ENCODE results near the gene PPP1R12C. TPM values are rescaled to one million over a fixed set of nuclear protein-coding genes. Genes with fewer than 3 reads are reported as not detected.

The PPP1R12C gene
- 79.9 and 87.7 TPM in 2 replicates for total RNA-seq (2021)
- long read RNA-seq, partial matches to known transcripts, result 1 of 3 reads
- long read RNA-seq, other reads (novel, unspliced or antisense), result 2 of 3 reads

DNA sequence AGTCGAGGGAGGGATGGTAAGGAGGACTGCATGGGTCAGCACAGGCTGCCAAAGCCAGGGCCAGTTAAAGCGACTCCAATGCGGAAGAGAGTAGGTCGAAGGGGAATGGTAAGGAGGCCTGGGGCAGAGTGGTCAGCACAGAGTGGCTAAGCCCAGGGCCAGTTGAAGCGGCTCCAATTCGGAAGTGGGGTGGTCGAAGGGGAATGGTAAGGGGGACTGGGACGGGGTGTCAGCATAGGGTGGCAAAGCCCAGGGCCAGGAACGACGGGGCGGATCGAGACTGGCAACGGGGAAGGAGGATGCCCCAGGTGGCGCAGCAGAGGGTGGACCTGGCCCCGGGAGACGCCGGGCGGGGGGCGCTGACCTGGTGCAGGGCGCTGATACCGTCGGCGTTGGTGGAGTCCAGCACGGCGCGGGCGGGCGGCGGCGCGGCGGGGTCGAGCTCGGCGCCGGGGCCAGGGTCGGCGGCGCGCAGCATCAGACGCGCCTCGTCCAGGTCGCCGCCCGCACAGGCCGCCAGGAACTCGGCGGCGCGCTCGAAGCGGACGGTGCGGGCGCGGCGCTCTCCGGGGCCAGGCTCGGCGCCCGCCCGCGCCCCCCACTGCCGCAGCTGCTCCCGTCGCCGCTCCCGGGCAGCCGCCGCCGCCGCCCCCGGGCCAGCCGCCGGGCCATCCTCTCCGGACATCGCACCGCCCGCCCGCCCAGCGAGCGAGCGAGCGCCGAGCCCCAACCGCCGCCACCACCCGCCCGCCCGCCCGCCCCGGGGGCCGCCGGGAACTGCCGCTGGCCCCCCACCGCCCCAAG is at the start of gene PPP1R12C:
Gene PPP1R12C (minus strand): TSS at position 779 of the 804 bp plus-strand sequence. CDS start 94 bp downstream, at position 685.
- Histone ChIP-seq H3K79me1 (ENCODE audit: insufficient read depth, low read depth, low read length, poor library complexity, severe bottlenecking) (peaks cover 5% of the 10 kb centered on the region), H3K23me2 (ENCODE audit: insufficient read length, low read depth, low read length, poor library complexity, severe bottlenecking) (peaks cover 15% of the 10 kb centered on the region), H3K4me1 (ENCODE audit: insufficient read depth, low read length) (no peaks in the 10 kb centered on the region), H2AFZ (ENCODE audit: low read length) (peak within 1 kb of the TSS; percentile 62), H2BK12ac (ENCODE audit: insufficient read length, low read depth, low read length) (no peak within 1 kb of the TSS), H3K18ac (ENCODE audit: insufficient read length, low read depth, low read length) (peak within 1 kb of the TSS; percentile 30), H4K8ac (replicated peaks; ENCODE audit: insufficient read length, low read depth, low read length) (no peak within 1 kb of the TSS), H3K56ac (ENCODE audit: insufficient read length, low read depth, low read length) (no peak within 1 kb of the TSS), H3K79me2 (ENCODE audit: insufficient read depth, low read length) (peaks cover 7% of the 10 kb centered on the region; the same call in 1 of the 2 replicates), H2BK20ac (ENCODE audit: low read depth, low read length, poor library complexity, severe bottlenecking) (no peak within 1 kb of the TSS), H2AK5ac (ENCODE audit: insufficient read length, low read length) (no peak within 1 kb of the TSS), H4K20me1 (ENCODE audit: control insufficient read depth, insufficient read depth, insufficient read length) (peaks cover 3% of the 10 kb centered on the region), H3K14ac (ENCODE audit: insufficient read depth, low read length) (peak within 1 kb of the TSS; percentile 77), H3T11ph (ENCODE audit: low read length) (no peak within 1 kb of the TSS), H3K27me3 (ENCODE audit: insufficient read depth, low read length) (no peaks in the 10 kb centered on the region), H3K27ac (ENCODE audit: insufficient read length, low read depth, low read length) (no peak within 1 kb of the TSS), H3K9me3 (ENCODE audit: control insufficient read depth, low read depth, low read length) (no peaks in the 10 kb centered on the region), H3K4me2 (ENCODE audit: insufficient read depth, insufficient read length, low read length) (peak within 1 kb of the TSS; percentile 99), H2BK120ac (ENCODE audit: low read depth, low read length, poor library complexity, severe bottlenecking) (no peak within 1 kb of the TSS), H3K23ac (ENCODE audit: insufficient read length, low read depth, low read length) (no peak within 1 kb of the TSS), H3K9ac (ENCODE audit: extremely low read depth, insufficient read length, low read length) (peak within 1 kb of the TSS; percentile 77), H2BK5ac (ENCODE audit: insufficient read length, low read length) (no peak within 1 kb of the TSS), H4K5ac (ENCODE audit: insufficient read length, low read depth, low read length) (no peak within 1 kb of the TSS), H3K4ac (ENCODE audit: low read depth, low read length) (no peak within 1 kb of the TSS), H2BK15ac (ENCODE audit: low read depth, low read length) (no peak within 1 kb of the TSS; the same call in 1 of the 2 replicates), H4K91ac (ENCODE audit: insufficient read length, low read depth, low read length) (no peak within 1 kb of the TSS)
- no CpG with 5 or more reads among the region's 97 CpGs for WGBS (ENCODE audit: extremely low coverage, insufficient read length, low lambda C conversion rate)
- Mint-ChIP-seq H3K36me3 (ENCODE audit: insufficient read depth in 1 of 3, low read depth in 3 of 3) (no peaks in the 10 kb centered on the region), H3K4me1 (peaks cover 21 to 30% of the 10 kb centered on the region in 2 experiments), H3K4me3 (peak within 1 kb of the TSS; percentile 92 to 97), H3K27me3 (ENCODE audit: low read depth) (peaks cover 4% of the 10 kb centered on the region), H3K9me3 (no peaks in the 10 kb centered on the region), H3K27ac (peak within 1 kb of the TSS; percentile 97 to 99 (median 98))
- no peak for DNase-seq
- TF ChIP-seq, protein P1, sequence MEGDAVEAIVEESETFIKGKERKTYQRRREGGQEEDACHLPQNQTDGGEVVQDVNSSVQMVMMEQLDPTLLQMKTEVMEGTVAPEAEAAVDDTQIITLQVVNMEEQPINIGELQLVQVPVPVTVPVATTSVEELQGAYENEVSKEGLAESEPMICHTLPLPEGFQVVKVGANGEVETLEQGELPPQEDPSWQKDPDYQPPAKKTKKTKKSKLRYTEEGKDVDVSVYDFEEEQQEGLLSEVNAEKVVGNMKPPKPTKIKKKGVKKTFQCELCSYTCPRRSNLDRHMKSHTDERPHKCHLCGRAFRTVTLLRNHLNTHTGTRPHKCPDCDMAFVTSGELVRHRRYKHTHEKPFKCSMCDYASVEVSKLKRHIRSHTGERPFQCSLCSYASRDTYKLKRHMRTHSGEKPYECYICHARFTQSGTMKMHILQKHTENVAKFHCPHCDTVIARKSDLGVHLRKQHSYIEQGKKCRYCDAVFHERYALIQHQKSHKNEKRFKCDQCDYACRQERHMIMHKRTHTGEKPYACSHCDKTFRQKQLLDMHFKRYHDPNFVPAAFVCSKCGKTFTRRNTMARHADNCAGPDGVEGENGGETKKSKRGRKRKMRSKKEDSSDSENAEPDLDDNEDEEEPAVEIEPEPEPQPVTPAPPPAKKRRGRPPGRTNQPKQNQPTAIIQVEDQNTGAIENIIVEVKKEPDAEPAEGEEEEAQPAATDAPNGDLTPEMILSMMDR (conservative IDR thresholded peaks at IDR 0.05), result no peak

All from H9 (cell line).